WERI-Rb-1 (cell line): ENCODE measurements around the gene MLF2.

Experiments used
- DNase-seq: peaks from one replicate; pipeline ENCODE4 v3.0.0-alpha.2; 2020
- H3K27ac ChIP-seq: fragments of 250-450 bp; sonication (Bioruptor Pico); 2 replicates; pipeline ENCODE4 v1.5.1; 2020; ENCODE audit warnings: mild to moderate bottlenecking, moderate library complexity
- H3K27me3 ChIP-seq: fragments of 250-450 bp; sonication (Bioruptor Pico); 2 replicates; pipeline ENCODE4 v1.5.1; 2021; ENCODE audit warnings: mild to moderate bottlenecking, low read depth, moderate library complexity; ENCODE audit not compliant: insufficient read depth, severe bottlenecking
- H3K36me3 ChIP-seq: fragments of 250-450 bp; sonication (Bioruptor Pico); 2 replicates; pipeline ENCODE4 v1.5.1; 2020; ENCODE audit warnings: mild to moderate bottlenecking, moderate library complexity
- H3K4me3 ChIP-seq: 2 replicates; pipeline ENCODE4 v1.5.1; 2011; ENCODE audit warnings: low read depth, mild to moderate bottlenecking, control low read depth, low read length
- H3K9me3 ChIP-seq: fragments of 250-450 bp; sonication (Bioruptor Pico); 2 replicates; pipeline ENCODE4 v1.5.1; 2021; ENCODE audit warnings: mild to moderate bottlenecking, moderate library complexity; ENCODE audit not compliant: severe bottlenecking
- TF ChIP-seq, protein P1 (sequence below): IDR thresholded peaks from 2 replicates; pipeline ENCODE4 v1.5.1; 2011; ENCODE audit warnings: low read depth, mild to moderate bottlenecking, control low read depth, inconsistent platforms, low read length

The MLF2 gene

DNA sequence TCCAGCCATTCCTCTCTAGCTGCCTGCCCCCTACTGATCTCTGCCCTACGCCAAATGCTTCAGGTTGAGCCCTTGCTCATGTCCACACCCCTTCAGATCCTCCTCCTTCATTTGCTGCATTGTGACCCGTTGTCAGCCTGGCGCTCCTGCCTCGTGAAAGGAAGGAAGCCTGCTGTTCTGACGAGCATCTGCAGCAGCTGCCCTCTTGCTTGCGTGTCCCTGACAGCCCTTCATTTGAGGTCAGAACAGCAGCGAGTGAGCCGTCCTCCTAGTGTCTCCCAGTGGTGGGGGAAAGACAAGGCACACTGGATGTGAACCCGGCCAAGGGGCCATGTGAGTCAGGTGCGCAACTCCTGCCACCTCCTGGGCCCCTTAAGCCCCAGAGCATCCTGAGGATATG lies 49.3 kb downstream of the MLF2 start:
- H3K27me3 ChIP-seq = no peaks in the 10 kb centered on the region
- no peaks in the 10 kb centered on the region for H3K36me3 ChIP-seq
- TF ChIP-seq, protein P1, sequence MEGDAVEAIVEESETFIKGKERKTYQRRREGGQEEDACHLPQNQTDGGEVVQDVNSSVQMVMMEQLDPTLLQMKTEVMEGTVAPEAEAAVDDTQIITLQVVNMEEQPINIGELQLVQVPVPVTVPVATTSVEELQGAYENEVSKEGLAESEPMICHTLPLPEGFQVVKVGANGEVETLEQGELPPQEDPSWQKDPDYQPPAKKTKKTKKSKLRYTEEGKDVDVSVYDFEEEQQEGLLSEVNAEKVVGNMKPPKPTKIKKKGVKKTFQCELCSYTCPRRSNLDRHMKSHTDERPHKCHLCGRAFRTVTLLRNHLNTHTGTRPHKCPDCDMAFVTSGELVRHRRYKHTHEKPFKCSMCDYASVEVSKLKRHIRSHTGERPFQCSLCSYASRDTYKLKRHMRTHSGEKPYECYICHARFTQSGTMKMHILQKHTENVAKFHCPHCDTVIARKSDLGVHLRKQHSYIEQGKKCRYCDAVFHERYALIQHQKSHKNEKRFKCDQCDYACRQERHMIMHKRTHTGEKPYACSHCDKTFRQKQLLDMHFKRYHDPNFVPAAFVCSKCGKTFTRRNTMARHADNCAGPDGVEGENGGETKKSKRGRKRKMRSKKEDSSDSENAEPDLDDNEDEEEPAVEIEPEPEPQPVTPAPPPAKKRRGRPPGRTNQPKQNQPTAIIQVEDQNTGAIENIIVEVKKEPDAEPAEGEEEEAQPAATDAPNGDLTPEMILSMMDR = peak; percentile 33; the same call in 1 of the 2 replicates
- H3K4me3 ChIP-seq = no peak overlapping the region
- H3K27ac ChIP-seq = no peak overlapping the region
- peaks cover 2% of the 10 kb centered on the region for H3K9me3 ChIP-seq
- peak; percentile 61 for DNase-seq

DNA sequence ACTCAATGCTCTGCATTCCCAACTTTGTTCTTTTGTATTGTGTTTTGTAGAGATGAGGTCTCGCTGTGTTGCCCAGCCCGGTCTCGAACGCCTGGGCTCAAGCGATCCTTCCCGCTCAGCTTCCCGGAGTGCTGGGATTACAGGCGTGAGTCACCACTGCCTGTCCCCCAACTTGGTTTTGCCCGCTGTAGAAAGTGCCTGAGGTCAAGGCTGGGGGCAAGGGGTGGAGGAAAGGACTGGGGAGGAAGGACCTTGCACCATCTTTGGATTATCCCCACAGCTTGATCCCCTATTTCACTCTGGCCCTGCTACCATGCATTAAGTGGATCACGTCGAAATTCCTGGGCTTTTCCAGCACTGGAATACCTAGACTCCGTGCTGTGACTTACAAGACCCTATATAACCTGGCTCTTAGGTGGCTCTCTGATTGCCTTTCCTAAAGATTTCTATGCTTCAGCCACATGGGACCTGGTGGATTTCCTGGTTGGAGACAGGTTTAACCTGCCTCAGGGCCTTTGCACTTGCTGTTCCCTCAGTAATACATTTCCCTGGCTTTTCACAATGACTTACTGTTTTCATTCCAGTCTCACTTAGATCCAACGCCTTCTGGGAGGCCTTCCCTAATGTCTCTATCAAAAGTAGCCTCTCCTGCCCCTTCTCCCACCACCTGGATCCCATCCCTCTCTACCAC lies 51.7 kb downstream of the MLF2 start:
- TF ChIP-seq, protein P1 = no peak
- no peaks in the 10 kb centered on the region for H3K27me3 ChIP-seq
- H3K4me3 ChIP-seq = peak overlapping the region; percentile 57
- H3K36me3 ChIP-seq = peaks cover 3% of the 10 kb centered on the region
- no peaks in the 10 kb centered on the region for H3K9me3 ChIP-seq
- H3K27ac ChIP-seq = peak overlapping the region; percentile 39
- no peak for DNase-seq

DNA sequence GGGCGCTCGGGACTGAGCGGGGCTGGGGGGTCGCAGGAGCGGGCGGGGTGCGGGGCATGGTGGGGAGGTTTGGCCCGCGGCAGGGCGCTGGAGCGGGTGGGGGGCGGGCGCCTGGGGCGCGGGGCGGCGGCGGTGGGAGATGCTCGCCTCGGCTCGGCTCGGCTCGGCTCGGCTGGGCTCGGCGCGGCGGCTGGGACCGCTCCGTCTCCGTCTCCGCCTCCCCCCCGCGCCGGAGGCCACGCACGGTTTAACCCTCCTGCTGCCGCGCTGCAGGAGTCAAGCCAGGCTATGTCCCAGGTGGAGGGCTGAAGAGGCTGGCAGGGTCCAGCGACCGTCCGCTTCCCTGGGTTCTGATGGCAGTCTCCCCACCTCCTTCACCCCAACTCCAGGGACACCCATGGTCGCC lies 52.3 kb downstream of the MLF2 start, which contains the start of gene PIANP:
Gene PIANP, minus strand, starts transcription at position 170 of the 406 bp plus-strand sequence. CDS start 2,754 bp downstream, outside the sequence.
- H3K36me3 ChIP-seq = peaks cover 3% of the 10 kb centered on the region
- H3K4me3 ChIP-seq = peak within 1 kb of the TSS; percentile 79
- TF ChIP-seq, protein P1 = no peak
- no peaks in the 10 kb centered on the region for H3K9me3 ChIP-seq
- DNase-seq = peak; percentile 72
- H3K27me3 ChIP-seq = no peaks in the 10 kb centered on the region
- H3K27ac ChIP-seq = peak within 1 kb of the TSS; percentile 63

DNA sequence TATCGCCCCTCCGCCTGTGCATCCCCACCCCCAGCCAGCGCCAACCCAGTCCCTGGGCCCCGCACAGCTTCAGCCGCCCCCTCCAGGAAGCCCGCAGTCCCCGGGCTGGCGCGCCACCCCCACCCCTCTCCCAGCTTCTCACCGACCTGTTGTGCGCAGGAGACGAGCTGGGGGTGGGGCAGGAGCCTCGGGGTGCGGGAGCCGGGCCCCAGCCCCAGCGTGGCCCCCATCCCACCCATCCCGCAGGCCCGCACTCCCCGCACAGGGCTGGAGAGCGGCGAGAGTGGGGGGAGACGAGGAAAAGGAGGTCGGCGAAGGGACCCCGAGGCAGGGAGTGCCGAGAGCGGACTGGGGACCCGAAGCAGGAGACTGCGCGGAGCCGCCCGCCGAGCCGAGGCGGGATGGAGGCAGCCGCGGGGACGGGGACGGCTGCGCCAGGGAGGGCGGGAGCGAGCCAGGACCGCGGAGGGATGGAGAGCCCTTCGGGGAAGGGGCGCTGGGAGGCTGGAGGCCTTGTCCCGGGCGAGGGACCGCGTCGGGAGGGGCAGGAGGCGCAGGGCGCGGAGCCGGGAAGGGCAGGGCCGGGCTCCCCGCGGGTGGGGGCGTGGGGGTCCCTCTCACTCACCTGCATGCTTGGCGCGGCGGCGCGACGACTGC lies 52.8 kb downstream of the MLF2 start:
- Histone ChIP-seq H3K27ac (peak overlapping the region; percentile 63), H3K27me3 (no peaks in the 10 kb centered on the region), H3K36me3 (peaks cover 3% of the 10 kb centered on the region), H3K4me3 (peak overlapping the region; percentile 79), H3K9me3 (no peaks in the 10 kb centered on the region)
- DNase-seq = peak; percentile 38
- TF ChIP-seq, protein P1 = no peak

DNA sequence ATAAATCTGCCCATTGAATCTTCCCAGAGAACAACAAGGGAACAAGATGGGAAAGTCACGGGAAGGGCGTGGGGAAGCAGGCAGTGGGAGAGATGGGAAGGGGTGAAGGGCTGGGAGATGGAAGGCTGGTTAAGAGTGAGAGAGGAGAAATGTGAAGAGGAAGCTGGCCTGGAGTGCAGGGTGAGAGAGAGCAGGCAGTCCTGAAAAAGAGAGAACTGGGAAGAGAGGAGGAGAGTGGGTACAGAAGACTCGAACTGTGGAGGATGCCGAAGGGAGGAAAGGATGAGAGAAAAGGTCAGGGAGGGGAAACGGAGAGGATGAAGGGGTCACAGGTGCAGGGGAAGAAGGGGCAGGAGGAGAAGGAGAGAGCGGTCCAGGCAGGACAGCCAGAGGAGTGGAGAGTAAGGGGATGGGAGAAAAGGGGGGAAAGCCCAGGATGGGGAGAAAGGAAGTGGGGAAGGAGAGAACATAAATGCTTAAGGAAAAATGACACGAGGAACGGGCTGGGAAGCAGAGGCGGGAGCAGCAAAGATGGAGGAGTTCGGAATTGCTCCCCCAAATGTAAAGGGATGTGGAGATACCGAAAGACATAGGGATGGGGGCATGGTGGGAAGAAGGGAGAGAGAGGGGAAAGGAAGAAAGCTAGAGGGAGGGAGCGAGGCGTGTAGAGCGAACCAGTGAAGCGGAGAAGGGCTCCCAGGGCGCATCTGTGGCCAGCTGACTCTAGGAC lies 53.5 kb downstream of the MLF2 start:
- peak overlapping the region; percentile 79 for H3K4me3 ChIP-seq
- TF ChIP-seq, protein P1 = no peak
- peaks cover 3% of the 10 kb centered on the region for H3K36me3 ChIP-seq
- no peaks in the 10 kb centered on the region for H3K9me3 ChIP-seq
- no peak for DNase-seq
- no peak overlapping the region for H3K27ac ChIP-seq
- no peaks in the 10 kb centered on the region for H3K27me3 ChIP-seq
